OCI-LY1 (cell line): ENCODE results near the gene LRRC1.

Source experiments
- H2AFZ ChIP-seq: fragments of 200-600 bp; sonication (generic), shearing (Covaris generic); 2 replicates; pipeline ENCODE4 v1.6.0; 2014; ENCODE audit warnings: antibody characterized with exemption, mild to moderate bottlenecking, low read length
- H3F3A ChIP-seq: fragments of 200-600 bp; sonication (generic), shearing (Covaris generic); 2 replicates; pipeline ENCODE4 v1.6.0; 2014; ENCODE audit warnings: mild to moderate bottlenecking, antibody characterized with exemption, low read length, moderate library complexity; ENCODE audit not compliant: insufficient read depth
- H3K27ac ChIP-seq: fragments of 200-600 bp; sonication (generic); 2 replicates; pipeline ENCODE4 v1.5.1; 2014; ENCODE audit warnings: low read length, mixed run types, mild to moderate bottlenecking, low read depth; ENCODE audit not compliant: poor library complexity, severe bottlenecking
- H3K27me3 ChIP-seq: fragments of 200-600 bp; sonication (generic); 2 replicates; pipeline ENCODE4 v1.6.0; 2014; ENCODE audit warnings: antibody characterized with exemption, mild to moderate bottlenecking, low read length, moderate library complexity; ENCODE audit not compliant: insufficient read depth
- H3K36me3 ChIP-seq: fragments of 200-600 bp; sonication (generic); 2 replicates; pipeline ENCODE4 v1.6.1; 2014; ENCODE audit warnings: mild to moderate bottlenecking, antibody characterized with exemption, low read length, moderate library complexity, mixed read lengths; ENCODE audit not compliant: insufficient read depth
- H3K4me1 ChIP-seq: fragments of 200-600 bp; sonication (generic); 2 replicates; pipeline ENCODE4 v1.5.1; 2014; ENCODE audit warnings: mild to moderate bottlenecking, low read length, moderate library complexity; ENCODE audit not compliant: insufficient read depth, severe bottlenecking
- H3K4me2 ChIP-seq: fragments of 200-600 bp; sonication (generic), shearing (Covaris generic); 2 replicates; pipeline ENCODE4 v1.6.1; 2014; ENCODE audit warnings: low read length
- H3K4me3 ChIP-seq: fragments of 200-600 bp; sonication (generic); 2 replicates; pipeline ENCODE4 v1.5.1; 2014; ENCODE audit warnings: low read length, low read depth, mild to moderate bottlenecking, mixed read lengths; ENCODE audit not compliant: poor library complexity, severe bottlenecking
- H3K79me2 ChIP-seq: fragments of 200-600 bp; shearing (Covaris generic); 2 replicates; pipeline ENCODE4 v1.6.1; 2016; ENCODE audit warnings: mixed run types, low read length, mixed read lengths; ENCODE audit not compliant: insufficient read depth
- H3K9ac ChIP-seq: fragments of 200-600 bp; sonication (generic), shearing (Covaris generic); 2 replicates; pipeline ENCODE4 v1.6.1; 2014; ENCODE audit warnings: mild to moderate bottlenecking, low read length, mixed read lengths
- H3K9me2 ChIP-seq: fragments of 200-600 bp; sonication (generic), shearing (Covaris generic); 2 replicates; pipeline ENCODE4 v1.6.1; 2014; ENCODE audit warnings: low read depth, mild to moderate bottlenecking, low read length, mixed read lengths
- H3K9me3 ChIP-seq: fragments of 200-600 bp; shearing (Covaris generic); 2 replicates; pipeline ENCODE4 v1.6.1; 2014; ENCODE audit warnings: low read length, mixed read lengths
- H4K20me1 ChIP-seq: fragments of 200-600 bp; sonication (generic), shearing (Covaris generic); 2 replicates; pipeline ENCODE4 v1.6.0; 2016; ENCODE audit warnings: mild to moderate bottlenecking, low read length; ENCODE audit not compliant: insufficient read depth
- EZH2 ChIP-seq: fragments of 200-600 bp; sonication (generic), shearing (Covaris generic); IDR thresholded peaks from 2 replicates; pipeline ENCODE4 v1.8.0; 2017; ENCODE audit warnings: borderline replicate concordance, mixed run types, mild to moderate bottlenecking, antibody characterized with exemption, low read length, moderate library complexity, mixed read lengths
- TF ChIP-seq, protein P1 (sequence below): fragments of 200-600 bp; sonication (generic), shearing (Covaris generic); IDR thresholded peaks from 2 replicates; pipeline ENCODE4 v1.5.1; 2017; ENCODE audit warnings: mild to moderate bottlenecking, antibody characterized with exemption, low read length, moderate library complexity, mixed read lengths

LRRC1 gene

GRCh38 chr6:53813096-53813495 lies 18.3 kb downstream of the LRRC1 start:
- Histone ChIP-seq H3K9me2 (no peaks in the 10 kb centered on the region), H3K79me2 (no peaks in the 10 kb centered on the region)
- TF ChIP-seq, protein P1, sequence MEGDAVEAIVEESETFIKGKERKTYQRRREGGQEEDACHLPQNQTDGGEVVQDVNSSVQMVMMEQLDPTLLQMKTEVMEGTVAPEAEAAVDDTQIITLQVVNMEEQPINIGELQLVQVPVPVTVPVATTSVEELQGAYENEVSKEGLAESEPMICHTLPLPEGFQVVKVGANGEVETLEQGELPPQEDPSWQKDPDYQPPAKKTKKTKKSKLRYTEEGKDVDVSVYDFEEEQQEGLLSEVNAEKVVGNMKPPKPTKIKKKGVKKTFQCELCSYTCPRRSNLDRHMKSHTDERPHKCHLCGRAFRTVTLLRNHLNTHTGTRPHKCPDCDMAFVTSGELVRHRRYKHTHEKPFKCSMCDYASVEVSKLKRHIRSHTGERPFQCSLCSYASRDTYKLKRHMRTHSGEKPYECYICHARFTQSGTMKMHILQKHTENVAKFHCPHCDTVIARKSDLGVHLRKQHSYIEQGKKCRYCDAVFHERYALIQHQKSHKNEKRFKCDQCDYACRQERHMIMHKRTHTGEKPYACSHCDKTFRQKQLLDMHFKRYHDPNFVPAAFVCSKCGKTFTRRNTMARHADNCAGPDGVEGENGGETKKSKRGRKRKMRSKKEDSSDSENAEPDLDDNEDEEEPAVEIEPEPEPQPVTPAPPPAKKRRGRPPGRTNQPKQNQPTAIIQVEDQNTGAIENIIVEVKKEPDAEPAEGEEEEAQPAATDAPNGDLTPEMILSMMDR: no peak

DNA sequence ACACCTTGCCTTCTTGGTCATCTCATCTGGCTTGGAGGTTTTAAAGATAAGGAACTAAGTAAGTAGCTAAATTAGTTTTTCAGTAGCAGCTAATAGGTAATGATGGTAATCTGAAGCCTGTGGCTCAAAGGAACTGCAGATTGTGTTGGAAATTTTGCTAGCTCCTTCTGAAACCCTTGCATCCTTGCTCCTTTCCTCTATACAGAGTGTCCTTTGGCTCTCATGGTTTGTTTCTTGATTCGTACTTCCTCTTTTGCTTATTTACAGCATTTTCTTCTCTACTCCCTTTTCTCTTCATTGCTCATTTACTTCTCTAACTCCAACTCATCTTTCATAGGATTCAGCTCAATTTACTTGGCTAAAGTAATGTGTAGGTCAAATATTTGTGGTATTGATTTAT lies 19.0 kb downstream of the LRRC1 start:
- no peaks in the 10 kb centered on the region for H3K79me2 ChIP-seq
- TF ChIP-seq EZH2: no peak
- no peak overlapping the region for H3K9ac ChIP-seq
- H3K4me1 ChIP-seq: peaks cover 7% of the 10 kb centered on the region
- no peaks in the 10 kb centered on the region for H3K27me3 ChIP-seq
- H3K27ac ChIP-seq: no peak overlapping the region
- no peak overlapping the region for H3K4me3 ChIP-seq
- no peak overlapping the region for H2AFZ ChIP-seq
- no peaks in the 10 kb centered on the region for H3K9me2 ChIP-seq
- no peaks in the 10 kb centered on the region for H3K36me3 ChIP-seq
- no peaks in the 10 kb centered on the region for H3K9me3 ChIP-seq
- no peaks in the 10 kb centered on the region for H3F3A ChIP-seq
- H4K20me1 ChIP-seq: no peaks in the 10 kb centered on the region
- H3K4me2 ChIP-seq: no peak overlapping the region

More at GRCh38 chr6:53813096-53813495, 18.3 kb downstream of the LRRC1 start:
- Histone ChIP-seq H2AFZ (no peak overlapping the region), H3K36me3 (no peaks in the 10 kb centered on the region), H3K27ac (no peak overlapping the region), H3K4me2 (no peak overlapping the region), H3K9ac (no peak overlapping the region), H4K20me1 (no peaks in the 10 kb centered on the region), H3K27me3 (no peaks in the 10 kb centered on the region), H3K4me1 (peaks cover 7% of the 10 kb centered on the region), H3F3A (no peaks in the 10 kb centered on the region), H3K4me3 (no peak overlapping the region), H3K9me3 (no peaks in the 10 kb centered on the region)

DNA sequence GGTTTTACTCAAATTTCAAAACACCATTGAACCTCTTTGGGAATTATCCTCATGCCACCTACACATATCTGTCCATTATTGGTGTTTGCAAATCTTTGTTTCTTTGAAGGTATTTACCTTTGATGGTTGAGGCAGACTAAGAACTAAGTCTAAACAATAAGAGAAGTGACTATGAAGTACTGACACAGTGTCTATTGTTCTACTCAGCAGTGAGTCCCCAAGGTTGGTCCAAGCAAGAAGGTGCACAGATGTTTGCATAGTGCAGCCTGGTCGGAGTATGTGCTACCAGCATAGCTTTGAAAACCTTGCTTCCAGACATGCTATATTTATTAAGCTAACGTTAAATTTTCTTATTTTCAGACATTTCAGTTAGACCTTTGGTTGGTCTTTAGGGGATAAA lies 19.5 kb downstream of the LRRC1 start:
- TF ChIP-seq EZH2: no peak
- TF ChIP-seq, protein P1: no peak
- no peaks in the 10 kb centered on the region for H3K79me2 ChIP-seq
- H3K4me2 ChIP-seq: no peak overlapping the region
- H3K36me3 ChIP-seq: no peaks in the 10 kb centered on the region
- H4K20me1 ChIP-seq: no peaks in the 10 kb centered on the region
- H2AFZ ChIP-seq: no peak overlapping the region
- no peaks in the 10 kb centered on the region for H3K9me3 ChIP-seq
- no peak overlapping the region for H3K27ac ChIP-seq
- H3F3A ChIP-seq: no peaks in the 10 kb centered on the region
- H3K4me1 ChIP-seq: peaks cover 7% of the 10 kb centered on the region
- no peaks in the 10 kb centered on the region for H3K27me3 ChIP-seq
- H3K9ac ChIP-seq: no peak overlapping the region
- H3K4me3 ChIP-seq: no peak overlapping the region
- H3K9me2 ChIP-seq: no peaks in the 10 kb centered on the region

- Histone ChIP-seq H3F3A (no peaks in the 10 kb centered on the region), H3K4me1 (peaks cover 7% of the 10 kb centered on the region), H3K27ac (no peak overlapping the region), H3K9ac (no peak overlapping the region), H3K4me2 (no peak overlapping the region), H4K20me1 (no peaks in the 10 kb centered on the region), H3K4me3 (no peak overlapping the region), H3K79me2 (no peaks in the 10 kb centered on the region), H2AFZ (no peak overlapping the region), H3K36me3 (no peaks in the 10 kb centered on the region), H3K9me3 (no peaks in the 10 kb centered on the region), H3K27me3 (no peaks in the 10 kb centered on the region), H3K9me2 (no peaks in the 10 kb centered on the region)
- TF ChIP-seq, protein P1: no peak
- TF ChIP-seq EZH2: no peak
These were observed 20.7 kb downstream of the LRRC1 start for GRCh38 chr6:53815381-53816119.
